Raji (cell line): Measurements from ENCODE around the gene MYO7A.

Experiments
- POLR2A ChIP-seq: IDR thresholded peaks from 2 replicates; pipeline ENCODE4 v1.6.1; 2011; ENCODE audit warnings: low read depth, low read length, control low read depth; ENCODE audit not compliant: insufficient read depth

MYO7A gene

GRCh38 chr11:77119531-77119936, 8.5 kb upstream of the MYO7A start:
- TF ChIP-seq POLR2A, result no peak

GRCh38 chr11:77120571-77120970, 7.5 kb upstream of the MYO7A start:
- TF ChIP-seq POLR2A, result no peak

- no peak for TF ChIP-seq POLR2A
Observed at GRCh38 chr11:77121096-77121640, 6.9 kb upstream of the MYO7A start.

- no peak for TF ChIP-seq POLR2A
Observed at GRCh38 chr11:77121876-77122575, 6.0 kb upstream of the MYO7A start.

GRCh38 chr11:77122576-77123212, 5.4 kb upstream of the MYO7A start:
- no peak for TF ChIP-seq POLR2A

- no peak for TF ChIP-seq POLR2A
Observed at GRCh38 chr11:77123591-77123990, 4.5 kb upstream of the MYO7A start.

GRCh38 chr11:77124041-77124440, 4.0 kb upstream of the MYO7A start:
- no peak for TF ChIP-seq POLR2A

- TF ChIP-seq POLR2A, result no peak
Observed at GRCh38 chr11:77124488-77124887, 3.6 kb upstream of the MYO7A start.

GRCh38 chr11:77125191-77125590, 2.9 kb upstream of the MYO7A start:
- no peak for TF ChIP-seq POLR2A

- TF ChIP-seq POLR2A, result no peak
Observed at GRCh38 chr11:77125695-77126094, 2.4 kb upstream of the MYO7A start.

- TF ChIP-seq POLR2A, result no peak
Observed at GRCh38 chr11:77126156-77126775, 1.8 kb upstream of the MYO7A start.

GRCh38 chr11:77126861-77127234, 1.2 kb upstream of the MYO7A start:
- no peak for TF ChIP-seq POLR2A

- TF ChIP-seq POLR2A, result no peak
Observed at GRCh38 chr11:77127235-77127911, 673 bp upstream of the MYO7A start.

GRCh38 chr11:77129069-77129841, 1.2 kb downstream of the MYO7A start:
- no peak for TF ChIP-seq POLR2A
